Activated CD4-positive, alpha-beta T cell treated with anti-CD3 and anti-CD28 coated beads, Interleukin-2, amount 10 ng/mL, durations not matched to agents 24 days and 14 days (primary cell): Measurements from ENCODE around the gene FLAD1. TPM values are rescaled to one million over a fixed set of nuclear protein-coding genes. Genes with fewer than 3 reads are reported as not detected.
A peak's percentile ranks its signal among the peaks of the same experiment; 100 is the strongest.

Experiments
- DNase-seq: peaks from one replicate; pipeline ENCODE4 v3.0.0; 2022
- H3K27ac Mint-ChIP-seq: one replicate; pipeline ENCODE4 v1.8.0; 2022; ENCODE audit warnings: mild to moderate bottlenecking, mixed read lengths
- H3K27me3 Mint-ChIP-seq: one replicate; pipeline ENCODE4 v1.8.0; 2022; ENCODE audit warnings: mixed read lengths
- H3K36me3 Mint-ChIP-seq: one replicate; pipeline ENCODE4 v1.8.0; 2022; ENCODE audit warnings: low read depth, mild to moderate bottlenecking, mixed read lengths
- H3K4me1 Mint-ChIP-seq: one replicate; pipeline ENCODE4 v1.8.0; 2021; ENCODE audit warnings: mixed read lengths
- H3K4me3 Mint-ChIP-seq: one replicate; pipeline ENCODE4 v1.8.0; 2022; ENCODE audit warnings: mild to moderate bottlenecking, moderate library complexity, mixed read lengths
- H3K9me3 Mint-ChIP-seq: one replicate; pipeline ENCODE4 v1.8.0; 2021; ENCODE audit warnings: mixed read lengths
- intact Hi-C: fragments of 100-400 bp; cut with micrococcal nuclease; formaldehyde crosslinking; loops from one replicate; pipeline ENCODE4 v1.15.1; 2023
- total RNA-seq: library from RNA; stranded (reverse); gene quantifications from 2 replicates; pipeline ENCODE4 v1.2.3, GENCODE V29; 2022

The FLAD1 gene
- total RNA-seq = 69.9 and 71.8 TPM in 2 replicates

GRCh38 chr1:154982897-154983648 lies at the start of gene FLAD1:
Gene FLAD1 (plus strand): TSS chr1:154983344. CDS start chr1:154983695, 351 bp downstream.
- Mint-ChIP-seq H3K27ac (peak within 1 kb of the TSS; percentile 8), H3K27me3 (no peaks in the 10 kb centered on the region), H3K9me3 (no peaks in the 10 kb centered on the region), H3K4me1 (peaks cover 11% of the 10 kb centered on the region), H3K36me3 (peaks cover 21% of the 10 kb centered on the region), H3K4me3 (no peak within 1 kb of the TSS)
- peak; percentile 99 for DNase-seq
- intact Hi-C loops = loop anchor here (1.0 to 5.0 kb wide), 6 partner anchors 9 to 209 kb away; partner anchors contain the start of genes ADAM15, CKS1B, KRTCAP2 and SLC50A1

GRCh38 chr1:154934358-154934948 lies 48.7 kb upstream of the FLAD1 start:
- no peak overlapping the region for H3K4me3 Mint-ChIP-seq
- DNase-seq = no peak
- peaks cover 14% of the 10 kb centered on the region for H3K36me3 Mint-ChIP-seq
- no peak overlapping the region for H3K27ac Mint-ChIP-seq
- peaks cover 31% of the 10 kb centered on the region for H3K4me1 Mint-ChIP-seq
- H3K27me3 Mint-ChIP-seq = no peaks in the 10 kb centered on the region
- intact Hi-C loops = no loop called here
- no peaks in the 10 kb centered on the region for H3K9me3 Mint-ChIP-seq

GRCh38 chr1:154935749-154936554 lies 47.2 kb upstream of the FLAD1 start:
- no peaks in the 10 kb centered on the region for H3K27me3 Mint-ChIP-seq
- H3K4me1 Mint-ChIP-seq = peaks cover 40% of the 10 kb centered on the region
- H3K27ac Mint-ChIP-seq = peak overlapping the region; percentile 91
- peaks cover 7% of the 10 kb centered on the region for H3K36me3 Mint-ChIP-seq
- peak overlapping the region; percentile 91 for H3K4me3 Mint-ChIP-seq
- peak; percentile 73 for DNase-seq
- H3K9me3 Mint-ChIP-seq = no peaks in the 10 kb centered on the region
- intact Hi-C loops = loop anchor here (1.0 to 2.0 kb wide), 3 partner anchors 39 to 177 kb away; partner anchors contain the start of gene CKS1B

- Mint-ChIP-seq H3K36me3 (peaks cover 4% of the 10 kb centered on the region), H3K27me3 (no peaks in the 10 kb centered on the region), H3K9me3 (no peaks in the 10 kb centered on the region), H3K4me1 (peaks cover 46% of the 10 kb centered on the region), H3K27ac (peak within 1 kb of the TSS; percentile 91), H3K4me3 (peak within 1 kb of the TSS; percentile 91)
- intact Hi-C loops = loop anchor here (1.0 to 2.0 kb wide), 8 partner anchors 19 to 377 kb away; partner anchors contain the start of genes CKS1B and PYGO2
- peak; percentile 98 for DNase-seq
These were observed 46.5 kb upstream of the FLAD1 start, which contains the start of gene PMVK for GRCh38 chr1:154936555-154937084. Gene PMVK (minus strand): TSS chr1:154936719. CDS start chr1:154936685, 34 bp downstream.

GRCh38 chr1:154937085-154937987 lies 45.8 kb upstream of the FLAD1 start:
- Mint-ChIP-seq H3K4me3 (peak overlapping the region; percentile 91), H3K27ac (peak overlapping the region; percentile 91), H3K9me3 (no peaks in the 10 kb centered on the region), H3K4me1 (peaks cover 50% of the 10 kb centered on the region), H3K27me3 (no peaks in the 10 kb centered on the region), H3K36me3 (peaks cover 4% of the 10 kb centered on the region)
- DNase-seq = peak; percentile 97
- intact Hi-C loops = loop anchor here (1.0 to 2.0 kb wide), 7 partner anchors 18 to 378 kb away; partner anchors contain the start of genes CKS1B and PYGO2

GRCh38 chr1:154937988-154938386 lies 45.2 kb upstream of the FLAD1 start:
- peaks cover 57% of the 10 kb centered on the region for H3K4me1 Mint-ChIP-seq
- H3K9me3 Mint-ChIP-seq = no peaks in the 10 kb centered on the region
- H3K27me3 Mint-ChIP-seq = no peaks in the 10 kb centered on the region
- intact Hi-C loops = loop anchor here (1.0 to 2.0 kb wide), 7 partner anchors 17 to 379 kb away; partner anchors contain the start of genes CKS1B and PYGO2
- DNase-seq = no peak
- H3K27ac Mint-ChIP-seq = peak overlapping the region; percentile 91
- peak overlapping the region; percentile 91 for H3K4me3 Mint-ChIP-seq
- H3K36me3 Mint-ChIP-seq = peaks cover 4% of the 10 kb centered on the region

GRCh38 chr1:154938604-154939399 lies 44.3 kb upstream of the FLAD1 start:
- Mint-ChIP-seq H3K9me3 (no peaks in the 10 kb centered on the region), H3K36me3 (peaks cover 2% of the 10 kb centered on the region), H3K27me3 (no peaks in the 10 kb centered on the region), H3K4me3 (peak overlapping the region; percentile 91), H3K4me1 (peaks cover 62% of the 10 kb centered on the region), H3K27ac (peak overlapping the region; percentile 91)
- DNase-seq = no peak
- intact Hi-C loops = no loop called here

- Mint-ChIP-seq H3K4me3 (no peak overlapping the region), H3K36me3 (peaks cover 4% of the 10 kb centered on the region), H3K4me1 (peaks cover 60% of the 10 kb centered on the region), H3K27ac (no peak overlapping the region), H3K27me3 (no peaks in the 10 kb centered on the region), H3K9me3 (no peaks in the 10 kb centered on the region)
- intact Hi-C loops = no loop called here
- DNase-seq = no peak
These were observed 43.0 kb upstream of the FLAD1 start for GRCh38 chr1:154940213-154940560.

- no peak for DNase-seq
- peaks cover 7% of the 10 kb centered on the region for H3K36me3 Mint-ChIP-seq
- intact Hi-C loops = no loop called here
- H3K27me3 Mint-ChIP-seq = no peaks in the 10 kb centered on the region
- H3K4me3 Mint-ChIP-seq = peak overlapping the region; percentile 7
- peaks cover 58% of the 10 kb centered on the region for H3K4me1 Mint-ChIP-seq
- peak overlapping the region; percentile 93 for H3K27ac Mint-ChIP-seq
- no peaks in the 10 kb centered on the region for H3K9me3 Mint-ChIP-seq
These were observed 42.4 kb upstream of the FLAD1 start for GRCh38 chr1:154940651-154941194.

GRCh38 chr1:154941333-154942013 lies 41.7 kb upstream of the FLAD1 start:
- intact Hi-C loops = no loop called here
- H3K4me3 Mint-ChIP-seq = peak overlapping the region; percentile 38

GRCh38 chr1:154943649-154944400 lies 39.3 kb upstream of the FLAD1 start:
- H3K4me3 Mint-ChIP-seq = peak overlapping the region; percentile 18

More at GRCh38 chr1:154941333-154942013, 41.7 kb upstream of the FLAD1 start:
- peaks cover 59% of the 10 kb centered on the region for H3K4me1 Mint-ChIP-seq
- no peak for DNase-seq
- H3K27ac Mint-ChIP-seq = peak overlapping the region; percentile 93
- H3K27me3 Mint-ChIP-seq = no peaks in the 10 kb centered on the region
- no peaks in the 10 kb centered on the region for H3K9me3 Mint-ChIP-seq
- peaks cover 8% of the 10 kb centered on the region for H3K36me3 Mint-ChIP-seq

More at GRCh38 chr1:154943649-154944400, 39.3 kb upstream of the FLAD1 start:
- H3K36me3 Mint-ChIP-seq = peaks cover 18% of the 10 kb centered on the region
- H3K27ac Mint-ChIP-seq = peak overlapping the region; percentile 93
- H3K4me1 Mint-ChIP-seq = peaks cover 50% of the 10 kb centered on the region
- no peaks in the 10 kb centered on the region for H3K9me3 Mint-ChIP-seq
- intact Hi-C loops = no loop called here
- DNase-seq = peak; percentile 83
- H3K27me3 Mint-ChIP-seq = no peaks in the 10 kb centered on the region
